Dendritic cell treated with granulocyte-macrophage colony-stimulating factor and Interleukin-4, amounts not matched to agents 40 ng/mL and 50 ng/mL, for 4 days (primary cell): Measurements from ENCODE around the gene APOO.
"Not testable (repeated sequence)": the region's sequence is repeated elsewhere in the genome, so short reads cannot be mapped to it uniquely, and the experiment has no call there.

ENCODE experiments used
- H3K27ac Mint-ChIP-seq: one replicate; pipeline ENCODE4 v1.8.0; 2022; ENCODE audit warnings: mild to moderate bottlenecking, mixed read lengths
- H3K27me3 Mint-ChIP-seq: one replicate; pipeline ENCODE4 v1.8.0; 2022; ENCODE audit warnings: mild to moderate bottlenecking, mixed read lengths
- H3K36me3 Mint-ChIP-seq: one replicate; pipeline ENCODE4 v1.8.0; 2022; ENCODE audit warnings: low read depth, mixed read lengths
- H3K4me1 Mint-ChIP-seq: one replicate; pipeline ENCODE4 v1.8.0; 2022; ENCODE audit warnings: low read depth, mixed read lengths
- H3K4me3 Mint-ChIP-seq: one replicate; pipeline ENCODE4 v1.8.0; 2022; ENCODE audit warnings: mild to moderate bottlenecking, moderate library complexity, mixed read lengths
- H3K9me3 Mint-ChIP-seq: one replicate; pipeline ENCODE4 v1.8.0; 2022; ENCODE audit warnings: mixed read lengths
- intact Hi-C: fragments of 100-400 bp; cut with micrococcal nuclease; formaldehyde crosslinking; loops from one replicate; pipeline ENCODE4 v1.15.0; 2022

Gene APOO

GRCh38 chrX:23870041-23870440 is 37.7 kb downstream of the APOO start:
- H3K4me1 Mint-ChIP-seq: peaks cover 17% of the 10 kb centered on the region
- H3K27ac Mint-ChIP-seq: peak overlapping the region; percentile 36
- H3K27me3 Mint-ChIP-seq: no peaks in the 10 kb centered on the region
- H3K9me3 Mint-ChIP-seq: no peaks in the 10 kb centered on the region
- H3K4me3 Mint-ChIP-seq: no peak overlapping the region
- intact Hi-C loops: no loop called here
- H3K36me3 Mint-ChIP-seq: no peaks in the 10 kb centered on the region

- Mint-ChIP-seq H3K4me3 (no peak overlapping the region), H3K27me3 (no peaks in the 10 kb centered on the region), H3K9me3 (no peaks in the 10 kb centered on the region), H3K27ac (no peak overlapping the region), H3K36me3 (peaks cover 6% of the 10 kb centered on the region), H3K4me1 (peaks cover 5% of the 10 kb centered on the region)
- intact Hi-C loops: no loop called here
These were observed 42.9 kb downstream of the APOO start for GRCh38 chrX:23864742-23865326.

- H3K9me3 Mint-ChIP-seq, H3K4me3 Mint-ChIP-seq, H3K27me3 Mint-ChIP-seq, intact Hi-C loops, H3K27ac Mint-ChIP-seq, H3K4me1 Mint-ChIP-seq: not testable (repeated sequence)
- H3K36me3 Mint-ChIP-seq: peaks cover 12% of the 10 kb centered on the region
These were observed 45.8 kb downstream of the APOO start for GRCh38 chrX:23861952-23862351.

- no peak overlapping the region for H3K4me3 Mint-ChIP-seq
- no peaks in the 10 kb centered on the region for H3K27me3 Mint-ChIP-seq
- H3K36me3 Mint-ChIP-seq: peaks cover 12% of the 10 kb centered on the region
- intact Hi-C loops: no loop called here
- H3K27ac Mint-ChIP-seq: no peak overlapping the region
- peaks cover 10% of the 10 kb centered on the region for H3K4me1 Mint-ChIP-seq
- no peaks in the 10 kb centered on the region for H3K9me3 Mint-ChIP-seq
These were observed 46.4 kb downstream of the APOO start for GRCh38 chrX:23861215-23861896.

- peaks cover 10% of the 10 kb centered on the region for H3K4me1 Mint-ChIP-seq
- H3K9me3 Mint-ChIP-seq, H3K27me3 Mint-ChIP-seq, intact Hi-C loops, H3K4me3 Mint-ChIP-seq, H3K27ac Mint-ChIP-seq: not testable (repeated sequence)
- H3K36me3 Mint-ChIP-seq: peaks cover 12% of the 10 kb centered on the region
These were observed 48.5 kb downstream of the APOO start for GRCh38 chrX:23859238-23859637.

- H3K36me3 Mint-ChIP-seq: peaks cover 6% of the 10 kb centered on the region
- no peak overlapping the region for H3K4me3 Mint-ChIP-seq
- no peaks in the 10 kb centered on the region for H3K9me3 Mint-ChIP-seq
- intact Hi-C loops: no loop called here
- H3K27ac Mint-ChIP-seq: no peak overlapping the region
- H3K4me1 Mint-ChIP-seq: peaks cover 10% of the 10 kb centered on the region
- H3K27me3 Mint-ChIP-seq: no peaks in the 10 kb centered on the region
These were observed 49.8 kb downstream of the APOO start for GRCh38 chrX:23857935-23858334.

GRCh38 chrX:23857363-23857762 is 50.4 kb downstream of the APOO start:
- H3K9me3 Mint-ChIP-seq: no peaks in the 10 kb centered on the region
- H3K36me3 Mint-ChIP-seq: peaks cover 6% of the 10 kb centered on the region
- H3K27ac Mint-ChIP-seq: no peak overlapping the region
- intact Hi-C loops: no loop called here
- H3K27me3 Mint-ChIP-seq: no peaks in the 10 kb centered on the region
- peaks cover 6% of the 10 kb centered on the region for H3K4me1 Mint-ChIP-seq
- H3K4me3 Mint-ChIP-seq: no peak overlapping the region

- no peaks in the 10 kb centered on the region for H3K27me3 Mint-ChIP-seq
- peaks cover 5% of the 10 kb centered on the region for H3K4me1 Mint-ChIP-seq
- H3K36me3 Mint-ChIP-seq: peaks cover 6% of the 10 kb centered on the region
- intact Hi-C loops: no loop called here
- H3K4me3 Mint-ChIP-seq: no peak overlapping the region
- H3K9me3 Mint-ChIP-seq: no peaks in the 10 kb centered on the region
- no peak overlapping the region for H3K27ac Mint-ChIP-seq
These were observed 52.2 kb downstream of the APOO start for GRCh38 chrX:23855569-23855968.

GRCh38 chrX:23854945-23855344 is 52.8 kb downstream of the APOO start:
- Mint-ChIP-seq H3K27me3 (no peaks in the 10 kb centered on the region), H3K36me3 (peaks cover 6% of the 10 kb centered on the region), H3K4me3 (no peak overlapping the region), H3K4me1 (peaks cover 5% of the 10 kb centered on the region), H3K9me3 (no peaks in the 10 kb centered on the region), H3K27ac (no peak overlapping the region)
- intact Hi-C loops: no loop called here

- Mint-ChIP-seq H3K4me1 (peaks cover 5% of the 10 kb centered on the region), H3K27me3 (no peaks in the 10 kb centered on the region), H3K36me3 (peaks cover 6% of the 10 kb centered on the region), H3K27ac (no peak overlapping the region), H3K9me3 (no peaks in the 10 kb centered on the region), H3K4me3 (no peak overlapping the region)
- intact Hi-C loops: no loop called here
These were observed 53.6 kb downstream of the APOO start for GRCh38 chrX:23854122-23854521.

- no peaks in the 10 kb centered on the region for H3K9me3 Mint-ChIP-seq
These were observed 56.2 kb downstream of the APOO start for GRCh38 chrX:23851544-23851943.

GRCh38 chrX:23849241-23849640 is 58.5 kb downstream of the APOO start:
- no peaks in the 10 kb centered on the region for H3K27me3 Mint-ChIP-seq
- no peak overlapping the region for H3K27ac Mint-ChIP-seq
- no peaks in the 10 kb centered on the region for H3K36me3 Mint-ChIP-seq
- H3K9me3 Mint-ChIP-seq: no peaks in the 10 kb centered on the region
- H3K4me3 Mint-ChIP-seq: no peak overlapping the region
- intact Hi-C loops: loop anchor here (5.0 kb wide), 1 partner anchor 33 kb away; no protein-coding TSS in a partner anchor
- H3K4me1 Mint-ChIP-seq: peaks cover 15% of the 10 kb centered on the region

More at GRCh38 chrX:23851544-23851943, 56.2 kb downstream of the APOO start:
- H3K27me3 Mint-ChIP-seq: no peaks in the 10 kb centered on the region
- H3K4me1 Mint-ChIP-seq: no peaks in the 10 kb centered on the region
- no peak overlapping the region for H3K4me3 Mint-ChIP-seq
- H3K27ac Mint-ChIP-seq: no peak overlapping the region
- H3K36me3 Mint-ChIP-seq: no peaks in the 10 kb centered on the region
- intact Hi-C loops: loop anchor here (1.0 kb wide), 1 partner anchor 19 kb away; no protein-coding TSS in a partner anchor

GRCh38 chrX:23845351-23845817 is 62.4 kb downstream of the APOO start:
- Mint-ChIP-seq H3K4me1 (peaks cover 41% of the 10 kb centered on the region), H3K4me3 (peak overlapping the region; percentile 68), H3K27me3 (no peaks in the 10 kb centered on the region), H3K36me3 (peaks cover 4% of the 10 kb centered on the region), H3K9me3 (no peaks in the 10 kb centered on the region), H3K27ac (peak overlapping the region; percentile 96)
- intact Hi-C loops: loop anchor here (5.0 kb wide), 1 partner anchor 37 kb away; no protein-coding TSS in a partner anchor

GRCh38 chrX:23844502-23845138 is 63.1 kb downstream of the APOO start:
- H3K27ac Mint-ChIP-seq: peak overlapping the region; percentile 96
- no peaks in the 10 kb centered on the region for H3K9me3 Mint-ChIP-seq
- H3K27me3 Mint-ChIP-seq: no peaks in the 10 kb centered on the region
- H3K4me3 Mint-ChIP-seq: peak overlapping the region; percentile 24
- H3K36me3 Mint-ChIP-seq: peaks cover 4% of the 10 kb centered on the region
- intact Hi-C loops: loop anchor here (1.0 to 5.0 kb wide), 3 partner anchors 38 to 61 kb away; partner anchors contain the start of gene SAT1
- H3K4me1 Mint-ChIP-seq: peaks cover 45% of the 10 kb centered on the region
